Spleen (tissue), 7 donors: ENCODE data around the gene GLIS1.

Experiments
- CTCF ChIP-seq, 11 experiments: fragments of 200-600 bp in 7 of 11; fragments of 450-650 bp in 4 of 11; sonication (generic) in 4 of 11; IDR thresholded peaks in 8 of 11; conservative IDR thresholded peaks in 3 of 11; 1 replicate in 7 of 11; 2 replicates in 4 of 11; pipeline versions ENCODE4 v1.4.0 to v1.8.0; 2016 to 2021; ENCODE audit warnings: antibody characterized with exemption in 11 of 11, inconsistent platforms in 4 of 11, mild to moderate bottlenecking in 1 of 11
- POLR2A ChIP-seq, 3 donors: fragments of 450-650 bp; IDR thresholded peaks; one replicate each; pipeline ENCODE4 v1.5.1; 2017; ENCODE audit warnings: antibody characterized with exemption in 3 of 3, mild to moderate bottlenecking in 1 of 3
- donor health status: DM: no; HTN: no; CAD: no; lungs with moderate emphysema.
- donor health status: DM: no; HTN: no; CAD: no.
- donor health status: DM: no; HTN: no; CAD: no.

DNA sequence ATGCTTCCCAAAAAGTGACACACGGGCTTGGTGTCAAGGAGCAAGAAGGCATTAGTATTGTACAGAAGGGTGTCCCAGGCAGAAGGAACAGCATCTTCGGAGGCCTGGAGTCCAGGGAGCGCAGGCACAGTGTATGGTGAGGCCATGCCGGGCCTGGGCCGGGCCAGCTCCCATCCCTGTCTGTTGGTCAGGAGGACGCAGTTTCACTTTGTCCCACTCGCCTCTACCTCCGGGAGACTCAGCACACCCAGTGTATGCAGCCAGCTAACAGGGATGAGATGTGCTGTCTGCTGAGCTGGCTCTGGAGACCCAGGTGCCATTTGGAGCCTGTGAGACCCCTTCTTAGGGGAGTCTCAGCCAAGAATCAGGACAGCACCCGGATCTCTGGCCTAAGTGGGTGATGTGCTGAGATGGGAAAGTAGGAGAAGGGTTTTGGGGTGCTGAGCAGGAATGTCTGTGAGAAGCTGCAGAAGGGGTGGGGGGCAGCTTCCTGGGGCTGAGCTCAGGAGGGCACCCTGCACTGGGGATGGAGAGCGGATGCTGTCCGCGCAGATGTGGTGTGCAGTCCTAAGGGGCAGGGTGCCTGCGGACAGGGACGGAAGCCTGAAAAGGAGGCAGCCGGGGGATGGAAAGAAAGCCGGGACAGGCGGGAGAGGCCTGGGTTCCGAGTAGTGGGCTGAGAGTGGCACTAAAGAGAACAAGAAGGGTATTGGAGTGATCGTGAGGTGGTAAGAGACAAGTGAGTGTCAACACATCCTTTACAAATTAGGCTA, 254.1 kb downstream of the GLIS1 start:
- no peak for TF ChIP-seq CTCF (IDR thresholded peaks at IDR 0.05 in 8 of 11, conservative IDR thresholded peaks at IDR 0.05 in 3 of 11)
- no peak for TF ChIP-seq POLR2A (IDR thresholded peaks at IDR 0.05)
